Gastrocnemius medialis (tissue), 4 donors: Measurements from ENCODE around the gene HS3ST5.

ENCODE experiments used
- POLR2A ChIP-seq, 2 donors: fragments of 450-650 bp; IDR thresholded peaks; one replicate each; pipeline ENCODE4 v1.6.1; 2017; ENCODE audit warnings: antibody characterized with exemption in 2 of 2, mild to moderate bottlenecking in 2 of 2, moderate library complexity in 2 of 2
- TF ChIP-seq, protein P1 (sequence below), 5 experiments: fragments of 450-650 bp in 3 of 5; fragments of 200-600 bp in 2 of 5; sonication (generic) in 2 of 5; IDR thresholded peaks in 4 of 5; conservative IDR thresholded peaks in 1 of 5; 1 replicate in 4 of 5; 2 replicates in 1 of 5; pipeline ENCODE4 v1.5.1; 2016 to 2019; ENCODE audit warnings: antibody characterized with exemption in 5 of 5, mild to moderate bottlenecking in 3 of 5, moderate library complexity in 3 of 5

DNA sequence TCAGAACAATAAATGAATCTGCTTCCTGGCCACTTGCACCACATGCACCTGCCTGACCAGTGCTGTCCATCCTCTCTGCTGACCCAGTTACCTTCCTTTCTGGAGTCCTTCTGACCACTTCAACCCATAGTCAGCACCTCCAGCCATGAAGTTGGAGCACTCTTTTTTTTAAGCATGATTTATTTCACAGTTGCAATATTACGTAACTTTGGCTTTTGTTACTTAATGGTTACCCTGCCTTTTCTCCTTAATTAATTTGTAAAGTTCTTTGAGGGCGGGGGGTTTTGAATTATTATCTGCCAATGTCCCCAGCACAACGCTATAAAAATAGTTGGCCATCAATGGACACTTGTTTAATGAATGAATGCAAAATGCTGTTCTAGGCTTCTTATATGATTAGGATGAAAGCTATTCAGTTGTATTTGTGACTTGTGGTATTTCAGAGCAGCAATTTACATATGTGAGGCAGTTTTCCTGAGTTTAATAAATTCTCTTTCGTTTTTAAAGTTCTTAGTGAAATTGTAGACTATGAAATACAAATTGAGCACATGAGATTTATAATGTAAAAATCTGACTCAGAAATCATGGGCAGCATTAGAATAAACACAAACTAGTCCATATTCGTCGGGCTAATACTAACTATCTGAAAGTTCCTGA is 180.0 kb downstream of the HS3ST5 start:
- TF ChIP-seq, protein P1, sequence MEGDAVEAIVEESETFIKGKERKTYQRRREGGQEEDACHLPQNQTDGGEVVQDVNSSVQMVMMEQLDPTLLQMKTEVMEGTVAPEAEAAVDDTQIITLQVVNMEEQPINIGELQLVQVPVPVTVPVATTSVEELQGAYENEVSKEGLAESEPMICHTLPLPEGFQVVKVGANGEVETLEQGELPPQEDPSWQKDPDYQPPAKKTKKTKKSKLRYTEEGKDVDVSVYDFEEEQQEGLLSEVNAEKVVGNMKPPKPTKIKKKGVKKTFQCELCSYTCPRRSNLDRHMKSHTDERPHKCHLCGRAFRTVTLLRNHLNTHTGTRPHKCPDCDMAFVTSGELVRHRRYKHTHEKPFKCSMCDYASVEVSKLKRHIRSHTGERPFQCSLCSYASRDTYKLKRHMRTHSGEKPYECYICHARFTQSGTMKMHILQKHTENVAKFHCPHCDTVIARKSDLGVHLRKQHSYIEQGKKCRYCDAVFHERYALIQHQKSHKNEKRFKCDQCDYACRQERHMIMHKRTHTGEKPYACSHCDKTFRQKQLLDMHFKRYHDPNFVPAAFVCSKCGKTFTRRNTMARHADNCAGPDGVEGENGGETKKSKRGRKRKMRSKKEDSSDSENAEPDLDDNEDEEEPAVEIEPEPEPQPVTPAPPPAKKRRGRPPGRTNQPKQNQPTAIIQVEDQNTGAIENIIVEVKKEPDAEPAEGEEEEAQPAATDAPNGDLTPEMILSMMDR (IDR thresholded peaks at IDR 0.05 in 4 of 5, conservative IDR thresholded peaks at IDR 0.05 in 1 of 5), result no peak
- no peak for TF ChIP-seq POLR2A (IDR thresholded peaks at IDR 0.05)
